IMR-90 (cell line): ENCODE measurements around the gene PLIN5. TPM values are rescaled to one million over a fixed set of nuclear protein-coding genes. Genes with fewer than 3 reads are reported as not detected.

Experiments used
- ATAC-seq: fragments of 200-7000 bp; cut with Tn5 transposase; 2 replicates; pipeline ENCODE4 v1.9.1; 2020; ENCODE audit warnings: low read depth, mild to moderate bottlenecking, moderate library complexity
- BruUV-seq: library from RNA; stranded (reverse); fragments of 400-500 nt; replicated peaks from 2 replicates; lab custom pipeline; 2021; lab: Mats Ljungman, UMichigan
- CTCF ChIA-PET: fragments of 300-600 bp; formaldehyde crosslinking; extraction: SDS; loops from one replicate; lab custom pipeline; 2021; ENCODE audit warnings: antibody characterized with exemption; lab: Yijun Ruan, JAX
- POLR2A ChIA-PET: fragments of 300-600 bp; sonication (Branson Sonifier 250); formaldehyde crosslinking; loops from one replicate; lab custom pipeline; 2022; ENCODE audit warnings: antibody characterized with exemption; ENCODE audit not compliant: unreplicated experiment; lab: Charles Lee
- DNase-seq: peaks from one replicate; pipeline ENCODE4 v3.0.0; 2013
- H2AFZ ChIP-seq: replicated peaks from 2 replicates; pipeline ENCODE3; 2013; ENCODE audit warnings: low read length, mild to moderate bottlenecking; ENCODE audit not compliant: poor library complexity
- H2AK5ac ChIP-seq: 2 replicates; pipeline ENCODE4 v1.6.1; 2013; ENCODE audit warnings: low read depth, low read length, inconsistent platforms
- H2AK9ac ChIP-seq: replicated peaks from 2 replicates; pipeline ENCODE3; 2013; ENCODE audit warnings: mild to moderate bottlenecking, low read depth, low read length, moderate library complexity; ENCODE audit not compliant: poor library complexity
- H2BK120ac ChIP-seq: 2 replicates; pipeline ENCODE4 v1.6.1; 2013; ENCODE audit warnings: low read depth, low read length, inconsistent platforms
- H2BK15ac ChIP-seq: 3 replicates; pipeline ENCODE4 v1.6.1; 2013; ENCODE audit warnings: low read depth, low read length, inconsistent platforms
- H2BK20ac ChIP-seq: 2 replicates; pipeline ENCODE4 v1.6.1; 2013; ENCODE audit warnings: low read depth, mild to moderate bottlenecking, inconsistent platforms, low read length, moderate library complexity
- H2BK5ac ChIP-seq: 2 replicates; pipeline ENCODE4 v1.6.1; 2013; ENCODE audit warnings: mild to moderate bottlenecking, low read depth, low read length, inconsistent platforms; ENCODE audit not compliant: poor library complexity, severe bottlenecking
- H3K14ac ChIP-seq: replicated peaks from 2 replicates; pipeline ENCODE4 v1.6.1; 2013; ENCODE audit warnings: low read depth, low read length, inconsistent platforms
- H3K18ac ChIP-seq: 2 replicates; pipeline ENCODE4 v1.6.1; 2013; ENCODE audit warnings: low read depth, low read length, control low read depth
- H3K23ac ChIP-seq: 2 replicates; pipeline ENCODE4 v1.6.1; 2013; ENCODE audit warnings: low read depth, low read length, inconsistent platforms
- H3K27ac ChIP-seq: 2 replicates; pipeline ENCODE4 v1.5.1; 2013; ENCODE audit warnings: mild to moderate bottlenecking, control low read depth, low read length; ENCODE audit not compliant: insufficient read depth
- H3K27me3 ChIP-seq: 2 replicates; pipeline ENCODE4 v1.6.1; 2013; ENCODE audit warnings: low read length; ENCODE audit not compliant: control insufficient read depth, insufficient read depth
- H3K36me3 ChIP-seq: 2 replicates; pipeline ENCODE4 v1.6.1; 2013; ENCODE audit warnings: low read length, mixed read lengths; ENCODE audit not compliant: control insufficient read depth, insufficient read depth
- H3K4ac ChIP-seq: 2 replicates; pipeline ENCODE4 v1.6.1; 2013; ENCODE audit warnings: low read depth, low read length, inconsistent platforms
- H3K4me1 ChIP-seq: 2 replicates; pipeline ENCODE4 v1.6.1; 2013; ENCODE audit warnings: low read length, mixed read lengths; ENCODE audit not compliant: control insufficient read depth, insufficient read depth
- H3K4me2 ChIP-seq: 2 replicates; pipeline ENCODE4 v1.6.1; 2013; ENCODE audit warnings: low read depth, mild to moderate bottlenecking, control low read depth, low read length, moderate library complexity
- H3K4me3 ChIP-seq: 2 replicates; pipeline ENCODE4 v1.5.1; 2013; ENCODE audit warnings: low read depth, mild to moderate bottlenecking, control low read depth, low read length, moderate library complexity; ENCODE audit not compliant: insufficient read depth
- H3K56ac ChIP-seq: 2 replicates; pipeline ENCODE4 v1.6.1; 2013; ENCODE audit warnings: low read length, inconsistent platforms; ENCODE audit not compliant: insufficient read depth; ENCODE audit errors: extremely low read depth
- H3K79me1 ChIP-seq, 2 experiments: 2 replicates each; pipeline ENCODE4 v1.6.1; 2013; ENCODE audit warnings: low read length in 2 of 2, inconsistent platforms in 1 of 2, low read depth in 1 of 2
- H3K9ac ChIP-seq: 2 replicates; pipeline ENCODE4 v1.6.1; 2013; ENCODE audit warnings: low read depth, low read length, control low read depth
- H3K9me1 ChIP-seq: 2 replicates; pipeline ENCODE4 v1.6.1; 2013; ENCODE audit warnings: low read length, inconsistent platforms; ENCODE audit not compliant: insufficient read depth
- H3K9me3 ChIP-seq: 2 replicates; pipeline ENCODE4 v1.6.1; 2013; ENCODE audit warnings: low read length; ENCODE audit not compliant: control insufficient read depth, insufficient read depth
- H4K20me1 ChIP-seq: 2 replicates; pipeline ENCODE4 v1.6.1; 2013; ENCODE audit warnings: low read length, inconsistent platforms; ENCODE audit not compliant: insufficient read depth
- H4K5ac ChIP-seq: 2 replicates; pipeline ENCODE4 v1.6.1; 2013; ENCODE audit warnings: mild to moderate bottlenecking, low read depth, low read length, control low read depth
- H4K8ac ChIP-seq, 2 experiments: 2 replicates each; pipeline ENCODE4 v1.6.1; 2013; ENCODE audit warnings: low read depth in 2 of 2, low read length in 2 of 2, control low read depth in 1 of 2, inconsistent platforms in 1 of 2
- H4K91ac ChIP-seq: 2 replicates; pipeline ENCODE4 v1.6.1; 2013; ENCODE audit warnings: low read depth, low read length, inconsistent platforms; ENCODE audit not compliant: insufficient read depth
- ELK1 ChIP-seq: fragments of 150-350 bp; IDR thresholded peaks from 2 replicates; pipeline ENCODE4 v1.6.1; 2016; ENCODE audit warnings: low read depth, mild to moderate bottlenecking, low read length, moderate library complexity, borderline replicate concordance
- WGBS, 2 experiments: methylation state at CpG; one replicate each; pipeline versions ENCODE4 v1.1.5 to v1.1.7; 2013; ENCODE audit warnings: missing lambda C conversion rate in 2 of 2; ENCODE audit not compliant: insufficient read length in 1 of 2; ENCODE audit errors: extremely low coverage in 2 of 2; 5-methylcytosine and 5-hydroxymethylcytosine counted together
- dilution Hi-C: fragments of 300-500 bp; cut with HindIII; formaldehyde crosslinking; loops from one replicate; pipeline ENCODE4 v1.14.3; 2018; ENCODE audit warnings: low sequenced_read_pairs; ENCODE audit not compliant: unreplicated experiment
- in situ Hi-C: fragments of 300-500 bp; cut with MboI; formaldehyde crosslinking; loops from 3 replicates; pipeline ENCODE4 v1.14.3; 2019; ENCODE audit warnings: low sequenced_read_pairs, inconsistent platforms, mixed read lengths
- intact Hi-C: fragments of 100-400 bp; cut with micrococcal nuclease; formaldehyde crosslinking; loops from 2 replicates; pipeline ENCODE4 v1.10.0; 2022
- polyA plus RNA-seq, 3 experiments: library from polyadenylated mRNA; depleted of rRNA; stranded (reverse); fragments of >200 nt; gene quantifications; 2 replicates each; pipeline ENCODE4 v1.2.3, GENCODE V29; 2012; ENCODE audit warnings: low replicate concordance in 1 of 3
- total RNA-seq: library from RNA; depleted of rRNA; stranded (reverse); fragments of >200 nt; gene quantifications from 2 replicates; pipeline ENCODE4 v1.2.3, GENCODE V29; 2012

PLIN5 gene
- total and polyA plus RNA-seq, 2 of the 4 experiments (the other 2 are of a cell fraction) = not detected

GRCh38 chr19:4482721-4483364 is 52.2 kb downstream of the PLIN5 start:
- intact Hi-C loops = no loop called here
- H3K4me2 ChIP-seq = no peak overlapping the region
- in situ Hi-C loops = no loop called here
- H3K9me3 ChIP-seq = no peaks in the 10 kb centered on the region
- H4K91ac ChIP-seq = no peak overlapping the region
- H2AFZ ChIP-seq = no peak overlapping the region
- WGBS, 2 experiments = 96% methylated on average over 26 of the region's 35 CpGs; no CpG with 5 or more reads in 1 of the 2 experiments
- H2AK9ac ChIP-seq = no peak overlapping the region
- no peaks in the 10 kb centered on the region for H3K4me1 ChIP-seq
- no TSS peak for BruUV-seq
- no peak overlapping the region for H3K4ac ChIP-seq
- H2BK120ac ChIP-seq = no peak overlapping the region
- H2AK5ac ChIP-seq = no peak overlapping the region
- no peak overlapping the region for H2BK20ac ChIP-seq
- no peak overlapping the region for H3K23ac ChIP-seq
- ATAC-seq (no peak), DNase-seq (no peak)
- ChIA-PET POLR2A (no interaction called here), CTCF (no interaction called here)
- no peaks in the 10 kb centered on the region for H3K27me3 ChIP-seq
- no peak overlapping the region for H4K8ac ChIP-seq
- H3K36me3 ChIP-seq = peaks cover 39% of the 10 kb centered on the region
- TF ChIP-seq ELK1 = no peak
- H3K56ac ChIP-seq = no peak overlapping the region
- H3K9ac ChIP-seq = no peak overlapping the region
- no peak overlapping the region for H3K14ac ChIP-seq
- no peak overlapping the region for H3K27ac ChIP-seq
- H3K79me1 ChIP-seq = peaks cover 5 to 30% of the 10 kb centered on the region in 2 experiments
- dilution Hi-C loops = no loop called here
- no peak overlapping the region for H3K4me3 ChIP-seq
- no peak overlapping the region for H3K18ac ChIP-seq
- H4K20me1 ChIP-seq = no peaks in the 10 kb centered on the region
- no peak overlapping the region for H2BK5ac ChIP-seq
- H3K9me1 ChIP-seq = no peaks in the 10 kb centered on the region
- no peak overlapping the region for H4K5ac ChIP-seq
- H2BK15ac ChIP-seq = no peak overlapping the region
